HG02970 (cell line): ENCODE results near the gene ME2.
"Not testable (repeated sequence)": the region's sequence is repeated elsewhere in the genome, so short reads cannot be mapped to it uniquely, and the experiment has no call there.

Experiments used
- ATAC-seq: cut with Tn5 transposase; IDR thresholded peaks from one replicate; pipeline ENCODE4 v1.9.1; 2021; ENCODE audit warnings: mild to moderate bottlenecking, moderate library complexity, moderate number of reproducible peaks; ENCODE audit not compliant: unreplicated experiment, low FRiP score

The ME2 gene

DNA sequence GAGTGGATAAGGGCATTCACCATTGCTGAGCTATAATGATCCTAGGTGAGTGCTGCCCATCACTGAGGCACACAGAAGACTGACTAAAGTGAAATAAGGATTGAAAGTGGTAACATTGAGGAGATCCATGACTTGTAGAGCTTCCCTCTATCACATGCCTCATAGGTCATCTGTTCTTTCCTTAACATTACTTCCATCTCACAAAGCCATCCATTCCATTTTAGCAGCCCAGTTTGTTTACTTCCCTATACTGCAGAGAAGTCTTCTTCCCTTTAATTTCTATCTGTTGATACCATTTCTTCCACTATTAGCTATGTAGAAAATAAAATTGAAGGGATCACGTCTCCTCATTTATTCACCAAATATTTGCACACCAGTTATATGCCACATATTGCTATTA, 32.1 kb downstream of the ME2 start:
- ATAC-seq = no peak

DNA sequence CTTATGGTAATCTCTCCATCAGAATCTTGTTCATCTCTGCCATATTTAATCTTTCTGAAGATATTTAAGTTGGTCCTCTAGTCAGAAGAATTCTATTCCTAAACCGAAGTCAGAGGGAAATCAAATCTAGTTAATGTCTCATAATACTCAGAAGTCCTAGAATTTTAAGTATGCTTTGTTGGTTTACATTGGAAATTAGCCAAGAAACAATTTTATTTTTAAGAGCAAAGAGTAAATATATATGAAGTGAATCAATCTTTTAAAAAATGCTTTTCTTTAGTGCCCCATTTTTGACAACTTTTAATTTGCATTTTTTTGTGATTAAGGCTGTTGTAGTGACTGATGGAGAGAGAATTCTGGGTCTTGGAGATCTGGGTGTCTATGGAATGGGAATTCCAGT, 38.1 kb downstream of the ME2 start:
- ATAC-seq = no peak

DNA sequence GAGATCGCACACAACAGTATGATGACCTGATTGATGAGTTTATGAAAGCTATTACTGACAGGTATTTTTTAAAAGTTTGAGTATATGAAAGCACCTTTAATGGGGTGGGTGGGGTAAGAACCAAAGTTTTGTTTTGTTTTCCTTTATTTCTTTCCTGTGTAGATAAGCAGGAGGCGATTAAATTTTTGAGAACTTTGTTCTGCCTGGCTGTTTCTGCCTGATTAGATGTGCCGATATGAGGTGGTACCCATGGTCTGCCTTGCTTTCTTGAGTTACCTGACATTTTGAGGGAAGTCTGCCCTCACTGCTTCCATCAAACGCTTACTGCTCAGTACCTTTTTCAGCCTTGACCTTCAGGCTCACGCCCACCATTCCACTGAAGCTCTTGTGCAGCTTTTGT, 39.2 kb downstream of the ME2 start:
- ATAC-seq = no peak

DNA sequence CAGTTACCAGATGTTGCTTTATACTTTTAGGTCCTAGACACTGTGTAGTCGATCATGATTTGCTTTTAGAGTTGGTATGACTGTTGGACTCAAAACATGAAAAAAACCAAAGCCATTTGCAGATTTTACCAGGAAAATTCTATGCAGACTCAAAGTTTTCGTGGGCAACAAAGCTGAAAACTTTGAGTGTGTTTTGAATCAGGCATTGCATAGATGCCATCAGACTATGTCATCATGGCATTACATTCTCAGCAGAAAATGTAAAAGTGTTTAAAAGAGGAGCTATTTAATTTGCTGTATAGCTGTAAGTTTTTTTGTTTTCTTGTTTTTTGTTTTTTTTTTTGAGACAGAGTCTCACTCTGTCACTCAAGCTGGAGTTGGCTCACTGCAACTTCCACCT, 45.5 kb downstream of the ME2 start:
- ATAC-seq = no peak

DNA sequence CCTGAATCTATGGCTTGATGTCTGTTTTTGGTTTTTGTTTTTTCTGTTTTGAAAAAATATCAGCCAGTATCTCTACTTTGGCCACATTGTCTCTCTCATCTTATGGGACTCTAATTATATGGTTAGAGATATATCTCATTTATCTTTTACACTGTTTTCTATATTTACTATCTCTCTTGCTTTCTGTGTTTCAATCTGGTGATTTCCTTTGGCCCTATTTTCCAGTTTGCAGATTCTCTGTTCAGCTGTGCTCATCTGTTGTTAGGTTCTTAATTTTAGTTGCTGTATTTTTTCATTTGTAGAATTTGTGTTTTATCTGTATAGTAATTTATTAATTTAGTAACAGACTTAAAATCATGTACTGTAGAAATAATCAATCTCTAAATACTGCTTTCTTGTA, 47.6 kb downstream of the ME2 start:
- ATAC-seq = no peak

DNA sequence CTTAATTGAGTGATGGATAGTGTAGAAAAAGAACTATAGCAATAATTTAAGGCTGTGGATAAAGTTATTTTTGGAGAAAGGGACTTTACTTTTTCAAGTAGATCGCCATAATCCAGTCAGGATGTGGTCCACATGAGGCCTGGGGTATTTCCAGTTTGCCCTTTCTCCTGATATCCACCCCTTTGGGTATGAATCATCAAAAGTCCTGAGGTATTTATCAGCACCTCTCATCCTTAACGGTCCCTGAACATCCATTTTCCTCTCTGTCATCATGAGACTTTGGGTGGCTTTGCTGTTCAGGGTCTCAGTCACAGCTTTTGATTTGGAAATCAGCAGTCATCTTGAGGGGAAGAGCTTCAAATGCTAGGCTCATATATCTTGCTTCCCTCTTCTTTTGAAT, 49.6 kb downstream of the ME2 start:
- ATAC-seq = no peak

DNA sequence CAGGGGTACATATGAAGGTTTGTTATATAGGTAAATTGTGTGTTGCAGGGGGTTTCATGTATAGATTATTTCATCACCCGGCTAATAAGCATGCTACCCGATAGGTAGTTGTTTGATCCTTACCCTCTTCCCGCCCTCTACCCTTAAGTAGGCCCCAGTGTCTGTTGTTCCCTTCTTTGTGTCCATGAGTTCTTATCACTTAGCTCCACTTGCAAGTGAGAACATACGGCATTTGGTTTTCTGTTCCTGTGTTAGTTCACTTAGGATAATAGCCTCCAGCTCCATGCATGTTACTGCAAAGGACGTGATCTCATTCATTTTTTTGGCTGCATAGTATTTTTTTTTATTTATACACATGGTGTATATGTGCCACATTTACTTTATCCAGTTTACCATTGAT, 54.8 kb downstream of the ME2 start:
- no peak for ATAC-seq

DNA sequence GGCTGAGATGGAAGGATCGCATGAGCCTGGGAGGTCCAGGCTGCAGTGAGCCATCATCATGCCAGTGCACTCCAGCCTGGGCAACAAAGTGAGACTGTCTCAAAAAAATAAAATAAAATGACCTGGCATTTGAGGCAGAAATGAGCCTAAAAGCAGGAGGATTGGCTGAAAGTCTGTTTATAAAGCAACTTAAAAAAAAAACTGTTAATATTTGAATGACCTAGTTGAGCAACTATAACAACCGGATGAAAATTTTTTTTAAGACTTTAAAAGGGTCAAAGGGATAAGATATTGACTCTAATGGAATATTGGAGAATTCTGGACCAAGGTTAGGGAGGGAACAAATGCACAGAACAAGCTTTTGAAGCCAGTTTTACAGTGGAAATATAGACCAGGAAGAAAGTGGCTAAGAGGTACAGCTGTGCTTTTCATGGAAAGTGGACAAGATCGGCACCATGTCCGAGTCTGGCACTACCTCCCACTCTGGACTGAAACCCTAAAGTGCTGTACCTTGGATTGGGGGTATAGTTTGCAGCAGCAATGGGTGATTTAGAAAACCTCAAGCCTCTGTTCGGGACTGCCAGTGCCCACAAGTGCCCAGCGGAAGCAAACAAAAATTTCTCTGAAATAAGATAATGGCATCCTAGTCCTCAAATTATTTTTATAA, 55.8 kb downstream of the ME2 start:
- ATAC-seq = no peak

DNA sequence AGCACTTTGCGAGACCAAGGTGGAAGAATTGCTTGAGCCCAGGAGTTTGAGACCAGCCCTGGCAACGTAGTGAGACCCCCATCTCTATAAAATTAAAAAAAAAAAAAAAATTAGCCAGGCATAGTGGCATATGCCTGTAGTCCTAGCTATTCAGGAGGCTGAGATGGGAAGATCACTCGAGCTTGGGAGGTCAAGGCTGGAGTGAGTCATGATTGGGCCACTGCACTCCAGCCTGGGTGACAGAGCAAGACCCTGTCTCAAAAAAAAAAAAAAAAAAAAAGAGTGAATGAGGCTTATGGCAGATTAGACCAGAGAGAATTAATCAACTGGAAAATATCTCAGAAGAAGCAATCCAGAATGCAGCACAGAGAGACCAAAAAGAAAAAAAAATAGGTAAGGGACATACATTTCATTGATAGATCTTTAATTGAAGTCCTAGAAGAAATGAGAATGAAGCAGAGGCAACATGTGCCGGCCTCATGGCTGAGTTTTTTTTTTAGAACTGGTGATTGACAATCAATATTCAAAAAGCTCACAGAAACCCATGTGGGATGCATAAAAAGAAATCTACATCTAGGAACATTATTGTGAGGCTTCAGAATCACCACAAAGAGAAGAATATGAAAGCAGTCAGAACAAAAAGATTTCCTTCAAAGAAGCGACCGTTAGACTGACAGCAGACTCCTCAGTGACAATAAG, 56.7 kb downstream of the ME2 start:
- ATAC-seq = no peak

DNA sequence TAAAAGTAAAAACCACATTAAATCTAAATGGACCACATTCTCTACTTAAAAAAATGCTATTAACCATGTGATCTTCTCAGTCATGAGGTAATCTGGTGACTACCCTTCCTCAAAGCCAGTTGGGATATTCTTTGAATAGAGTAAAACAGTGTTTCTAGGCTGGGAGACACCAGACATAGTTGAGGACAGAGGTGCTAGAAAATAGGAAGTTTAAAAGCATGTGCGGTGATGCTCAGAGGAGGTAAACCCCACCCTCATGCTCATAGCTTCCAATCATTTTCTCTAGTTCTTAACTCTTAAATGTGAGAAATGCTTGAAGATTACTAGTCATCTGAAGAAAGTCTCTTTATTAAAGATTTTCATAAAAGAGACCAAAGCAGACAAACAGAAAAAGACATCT, 58.3 kb downstream of the ME2 start:
- no peak for ATAC-seq

DNA sequence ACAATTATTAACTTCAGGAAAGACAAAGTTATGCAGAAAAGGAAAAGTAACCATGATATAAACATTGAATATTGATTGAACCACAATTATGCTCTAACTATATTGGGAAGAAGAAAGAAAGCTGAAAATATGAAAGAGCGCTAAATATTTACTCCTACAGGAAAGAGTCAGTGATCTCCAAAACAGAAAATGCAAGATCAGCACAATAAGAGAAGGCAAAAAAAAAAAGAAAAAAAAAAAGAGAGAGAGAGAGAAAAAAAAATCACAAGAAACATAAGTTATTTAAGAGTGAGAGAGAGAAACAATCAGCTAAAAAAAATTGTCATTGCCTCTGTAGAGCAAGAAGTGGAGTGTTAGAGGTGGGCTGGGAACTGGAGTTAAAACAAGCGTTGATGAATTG, 60.0 kb downstream of the ME2 start:
- ATAC-seq = no peak

DNA sequence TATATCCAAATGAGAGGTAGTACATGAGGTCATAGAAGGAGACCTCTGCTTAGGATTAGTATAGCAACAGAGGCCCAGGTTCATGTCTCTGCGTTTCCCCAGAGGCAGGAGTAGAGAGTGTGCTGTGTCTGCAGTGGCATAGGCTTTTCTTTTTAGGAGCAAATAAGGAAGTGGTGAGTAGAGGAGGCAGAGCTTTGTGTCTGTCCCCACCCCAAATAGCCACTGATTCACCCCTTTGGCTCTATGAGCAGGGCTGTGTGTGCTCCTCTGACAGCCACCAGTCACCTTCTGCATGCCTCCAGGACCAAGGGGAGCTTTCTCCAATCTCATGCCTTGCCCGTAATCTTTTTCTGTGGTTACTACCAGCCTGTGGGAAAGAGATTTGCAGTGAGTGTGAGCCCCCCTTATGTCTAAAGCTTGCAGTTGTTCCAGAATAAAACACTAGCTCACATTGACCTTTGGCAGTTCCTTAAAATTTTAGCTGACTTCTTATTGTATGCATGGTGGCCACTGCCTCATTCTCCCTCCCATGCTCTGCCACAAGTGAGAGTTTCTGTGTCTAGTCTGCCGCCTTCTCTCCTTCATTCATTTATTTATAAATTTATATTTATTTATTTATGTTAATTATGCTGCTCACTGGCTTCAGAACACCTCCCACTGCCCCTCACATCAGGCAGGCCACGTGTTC, 65.5 kb downstream of the ME2 start:
- no peak for ATAC-seq

DNA sequence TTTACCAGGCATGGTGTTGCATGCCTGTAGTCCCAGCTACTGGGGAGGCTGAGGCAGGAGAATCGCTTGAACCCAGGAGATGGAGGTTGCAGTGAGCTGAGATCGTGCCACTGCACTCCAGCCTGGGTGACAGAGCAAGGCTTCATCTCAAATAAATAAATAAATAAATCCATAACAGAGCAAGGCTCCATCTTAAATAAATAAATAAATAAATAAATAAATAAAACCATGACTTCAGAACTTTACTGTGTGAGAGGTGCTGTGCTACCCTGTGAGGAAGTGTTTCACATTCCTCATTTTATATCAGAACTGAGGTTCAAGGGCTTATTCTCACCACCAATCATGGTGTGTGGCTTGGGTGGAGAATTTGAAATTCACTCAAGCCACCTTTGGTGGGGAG, 67.0 kb downstream of the ME2 start:
- ATAC-seq = not testable (repeated sequence)

DNA sequence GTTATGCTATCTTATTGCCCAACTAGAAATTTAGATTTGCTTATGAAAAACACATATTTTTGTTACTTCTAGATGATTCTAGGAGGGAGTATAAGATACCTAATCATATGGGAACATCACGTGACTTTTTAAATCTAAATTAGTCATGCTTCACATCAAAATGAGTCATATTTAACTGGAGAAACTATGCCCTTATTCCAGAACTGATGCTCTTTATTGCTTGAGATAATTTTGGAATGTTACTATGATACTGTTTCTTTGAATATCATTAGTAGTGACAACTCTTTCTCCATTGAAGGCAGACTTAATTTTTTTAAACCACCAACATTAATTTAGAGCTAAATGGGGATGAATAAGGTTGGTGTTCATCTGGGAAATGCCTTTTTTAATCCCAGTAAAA, 69.0 kb downstream of the ME2 start:
- ATAC-seq = no peak

DNA sequence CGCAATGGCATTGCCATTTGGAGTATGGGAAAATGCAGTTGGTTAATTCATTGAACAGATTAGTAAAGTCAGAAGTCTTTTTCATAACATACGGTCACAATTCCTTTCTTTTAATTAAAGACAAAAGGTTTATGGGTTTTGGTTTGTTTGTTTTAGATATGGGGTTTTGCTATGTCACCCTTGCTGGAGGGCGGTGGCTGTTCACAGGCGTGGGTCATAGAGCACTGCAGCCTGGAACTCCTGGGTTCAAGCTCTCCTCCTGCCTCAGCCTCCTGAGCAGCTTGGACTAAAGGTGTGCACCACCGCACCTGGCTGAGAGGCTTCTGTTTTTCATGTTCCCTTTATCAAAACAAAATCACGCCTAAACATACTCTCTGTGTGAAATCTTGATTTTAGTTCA, 70.3 kb downstream of the ME2 start:
- no peak for ATAC-seq

DNA sequence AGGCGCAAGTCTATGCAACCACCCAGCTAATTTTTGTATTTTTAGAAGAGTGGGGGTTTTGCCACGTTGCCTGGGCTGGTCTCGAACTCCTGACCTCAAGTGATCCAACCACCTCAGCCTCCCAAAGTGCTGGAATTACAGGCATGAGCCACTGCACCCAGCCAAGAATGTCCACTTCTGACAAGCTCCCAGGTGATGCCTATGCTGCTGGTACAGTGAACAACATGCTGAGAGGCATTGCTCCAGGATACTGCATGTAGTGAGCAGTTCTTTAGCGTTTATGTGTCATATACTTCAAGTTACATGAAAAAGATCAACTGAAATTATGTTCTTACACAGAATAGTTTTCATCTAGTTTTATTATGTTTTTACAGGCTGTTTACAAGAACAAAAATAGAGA, 71.7 kb downstream of the ME2 start:
- no peak for ATAC-seq

DNA sequence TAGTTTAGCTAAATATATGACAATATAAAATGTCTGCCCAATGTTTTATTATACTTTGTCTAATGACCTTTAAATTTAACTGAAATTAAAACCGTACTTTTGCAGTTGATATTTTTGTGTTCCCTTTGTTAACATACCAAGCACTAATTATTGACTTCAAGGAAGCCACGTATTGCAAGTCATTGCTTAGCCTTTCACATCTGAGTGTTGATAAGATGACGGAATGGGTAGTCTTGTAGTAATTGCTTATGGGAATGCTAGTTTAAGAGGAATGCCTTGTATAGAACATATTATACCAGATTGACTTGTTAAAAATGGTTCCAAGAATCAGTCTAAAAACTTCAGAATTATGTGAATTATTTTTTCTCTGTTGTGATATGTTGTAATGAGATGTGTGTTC, 74.9 kb downstream of the ME2 start:
- no peak for ATAC-seq

DNA sequence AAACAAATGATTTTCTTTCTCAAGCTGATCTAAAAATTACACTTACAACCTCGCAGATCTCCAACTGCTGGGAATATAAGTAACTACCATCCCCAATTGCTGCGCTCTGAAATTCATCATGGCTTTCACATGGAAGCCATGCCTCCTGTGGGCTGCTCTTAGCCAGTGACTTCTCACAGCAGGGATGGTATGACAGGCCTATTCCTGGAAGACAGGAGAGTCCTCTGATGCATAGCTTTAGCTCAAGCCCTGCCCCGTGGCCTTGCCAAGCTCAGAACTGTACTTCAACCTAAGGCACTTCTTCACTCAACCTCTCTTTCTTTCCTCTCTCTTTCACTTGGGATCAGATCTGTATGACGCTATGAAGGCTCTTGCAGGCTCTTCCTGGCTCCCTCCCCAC, 76.3 kb downstream of the ME2 start:
- ATAC-seq = no peak

DNA sequence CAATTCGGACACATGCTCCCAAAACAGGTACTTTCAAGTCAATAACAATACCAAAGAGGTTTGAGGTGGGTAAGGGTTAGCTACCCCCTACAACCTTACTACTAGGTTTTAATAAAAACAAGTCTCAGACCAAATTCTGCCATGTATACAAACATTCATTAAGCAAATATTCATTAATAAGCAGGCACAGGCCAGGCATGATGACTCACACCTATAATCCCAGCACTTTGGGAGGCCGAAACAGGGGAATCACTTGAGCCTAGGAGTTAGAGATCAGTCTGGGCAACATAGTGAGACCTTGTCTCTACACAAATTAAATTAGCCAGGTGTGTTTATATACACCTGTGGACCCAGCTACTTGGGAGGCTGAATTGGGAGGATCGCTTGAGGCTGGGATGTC, 77.2 kb downstream of the ME2 start:
- no peak for ATAC-seq

DNA sequence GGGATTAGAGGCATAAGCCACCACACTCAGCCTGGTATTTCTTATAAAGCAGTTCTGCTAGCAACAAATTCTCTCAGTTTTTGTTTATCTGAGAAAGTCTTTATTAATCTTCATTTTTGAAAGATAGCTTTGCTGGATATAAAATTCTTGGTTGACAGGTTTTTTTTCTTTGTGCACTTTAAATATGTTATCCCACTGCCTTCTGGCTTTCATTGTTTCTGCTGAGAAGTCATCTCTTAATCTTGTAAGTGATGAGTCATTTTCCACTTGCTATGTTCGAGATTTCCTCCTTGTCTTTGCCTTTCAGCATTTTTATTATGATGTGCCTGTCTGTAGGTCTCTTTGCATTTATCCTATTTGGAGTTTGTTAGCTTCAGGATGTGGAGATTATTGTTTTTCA, 83.1 kb downstream of the ME2 start:
- no peak for ATAC-seq

DNA sequence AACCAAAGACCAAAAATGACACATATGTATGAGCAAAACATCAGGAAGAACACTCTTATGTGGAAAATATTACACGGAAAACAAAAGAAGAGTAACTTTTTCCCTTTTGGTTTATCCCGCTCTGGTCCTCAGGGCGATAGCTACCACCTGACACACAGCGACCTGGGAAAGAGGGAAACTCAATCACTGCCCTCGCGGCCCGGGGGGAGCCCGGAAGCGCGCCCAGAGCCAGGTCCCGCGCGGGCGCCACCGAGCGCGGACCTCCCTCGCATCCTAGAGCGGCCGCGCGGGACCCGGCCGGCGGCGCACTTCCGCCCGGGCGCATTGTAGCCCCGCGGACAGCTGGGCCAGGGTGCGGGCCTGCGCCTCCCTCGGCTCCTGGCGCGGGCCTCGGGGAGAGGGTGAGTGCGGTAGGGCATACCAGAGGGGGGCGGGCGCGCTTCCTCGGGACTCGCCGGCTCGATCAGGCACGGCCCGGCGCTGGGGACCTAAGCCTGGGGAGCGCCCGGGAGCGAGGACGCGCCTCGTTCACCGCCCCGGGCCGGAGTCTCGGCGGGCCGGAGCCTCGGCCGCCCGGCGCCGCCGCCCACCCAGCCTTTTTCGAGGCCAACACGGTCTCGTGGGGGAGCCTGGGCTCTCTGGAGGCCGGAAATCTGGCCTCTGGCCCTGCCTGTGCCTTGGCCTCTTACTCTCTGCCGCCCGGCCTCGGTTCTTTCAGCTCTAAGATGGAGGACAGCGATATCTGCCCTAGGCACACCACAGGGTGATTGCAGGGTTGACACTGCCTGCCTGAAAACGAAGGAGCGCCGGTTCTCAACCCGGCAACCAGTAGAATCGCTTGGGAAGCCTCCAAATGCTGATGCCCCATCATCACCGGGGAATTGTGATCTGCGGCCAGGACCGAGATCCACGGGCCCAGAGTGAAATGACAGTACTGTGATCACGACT, 89.1 kb downstream of the ME2 start, which contains the start of gene ELAC1:
Gene ELAC1 (plus strand): TSS at position 327 of the 948 bp plus-strand sequence. CDS start 6,365 bp downstream, outside the sequence.
- ATAC-seq = peak; percentile 96
